AML-193 (cell line): ENCODE data around the gene ATG4B.

Experiments
- DNase-seq, 2 experiments: peaks; one replicate each; lab custom pipeline; 2025; lab: John Stamatoyannopoulos, UW

Gene ATG4B

GRCh38 chr2:241666627-241667400 lies 29.3 kb downstream of the ATG4B start:
- DNase-seq, result no peak

- DNase-seq, result no peak
These were observed 30.9 kb downstream of the ATG4B start for GRCh38 chr2:241668354-241668753.

GRCh38 chr2:241668839-241669238 lies 31.3 kb downstream of the ATG4B start:
- DNase-seq, result no peak

- DNase-seq, result no peak
These were observed 33.0 kb downstream of the ATG4B start for GRCh38 chr2:241670333-241671110.

GRCh38 chr2:241671457-241672240 lies 34.2 kb downstream of the ATG4B start:
- DNase-seq, result no peak

- no peak for DNase-seq
These were observed 35.0 kb downstream of the ATG4B start for GRCh38 chr2:241672243-241673188.

- DNase-seq, result no peak
These were observed 35.7 kb downstream of the ATG4B start for GRCh38 chr2:241673189-241673663.

GRCh38 chr2:241673797-241674725 lies 36.6 kb downstream of the ATG4B start:
- DNase-seq, result no peak

GRCh38 chr2:241675885-241676284 lies 38.4 kb downstream of the ATG4B start:
- no peak for DNase-seq

GRCh38 chr2:241676665-241677064 lies 39.2 kb downstream of the ATG4B start:
- no peak for DNase-seq

GRCh38 chr2:241677392-241677791 lies 39.9 kb downstream of the ATG4B start:
- DNase-seq, result no peak

GRCh38 chr2:241678307-241678706 lies 40.8 kb downstream of the ATG4B start:
- DNase-seq, result no peak

GRCh38 chr2:241678784-241679540 lies 41.5 kb downstream of the ATG4B start:
- no peak for DNase-seq

GRCh38 chr2:241680044-241680443 lies 42.6 kb downstream of the ATG4B start:
- DNase-seq, result no peak

- DNase-seq, result no peak
These were observed 43.5 kb downstream of the ATG4B start for GRCh38 chr2:241680827-241681599.

- no peak for DNase-seq
These were observed 48.8 kb downstream of the ATG4B start for GRCh38 chr2:241686324-241686649.

GRCh38 chr2:241686650-241687425 lies 49.3 kb downstream of the ATG4B start, which contains the start of gene DTYMK:
Gene DTYMK (minus strand): TSS chr2:241686815. CDS start chr2:241686783, 32 bp downstream.
- peak; percentile 93 to 94 for DNase-seq

- no peak for DNase-seq
These were observed 51.8 kb downstream of the ATG4B start for GRCh38 chr2:241689306-241689705.
